ENCODE data around the gene CCNE1. TPM values are rescaled to one million over a fixed set of nuclear protein-coding genes. Genes with fewer than 3 reads are reported as not detected.

The CCNE1 gene
- total RNA-seq, 1 experiment from 2014 or later, result 40.2 TPM

DNA sequence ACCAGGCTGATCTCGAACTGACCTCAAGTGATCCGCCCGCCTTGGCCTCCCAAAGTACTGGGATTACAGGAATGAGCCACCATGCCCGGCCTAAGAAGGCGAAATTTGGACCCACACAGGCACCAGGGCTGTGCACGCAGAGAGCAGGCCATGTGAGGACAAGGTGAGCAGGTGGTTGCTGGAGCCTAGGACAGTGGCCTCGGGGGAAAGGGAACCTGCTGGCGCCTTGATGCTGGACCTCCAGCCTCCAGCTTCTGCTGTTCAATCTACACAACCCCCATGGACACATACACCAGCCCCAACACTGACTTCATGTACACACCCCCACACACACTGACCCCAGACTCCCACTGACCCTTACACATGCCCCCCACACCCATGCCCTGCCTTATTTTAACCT is 41.8 kb upstream of the CCNE1 start:
- H3K9me3 ChIP-seq (ENCODE audit: control insufficient read depth, low read depth, low read length), result no peaks in the 10 kb centered on the region
- H3K36me3 Mint-ChIP-seq (ENCODE audit: insufficient read depth in 1 of 3, low read depth in 3 of 3), result no peaks in the 10 kb centered on the region
- no peak overlapping the region for H3T11ph ChIP-seq (ENCODE audit: low read length)
- H3K23ac ChIP-seq (ENCODE audit: insufficient read length, low read depth, low read length), result no peak overlapping the region
- H2BK120ac ChIP-seq (ENCODE audit: low read depth, low read length, poor library complexity, severe bottlenecking), result no peak overlapping the region
- H3K79me2 ChIP-seq (ENCODE audit: insufficient read depth, low read length), result no peaks in the 10 kb centered on the region
- H2AK5ac ChIP-seq (ENCODE audit: insufficient read length, low read length), result no peak overlapping the region
- peaks cover 5 to 9% of the 10 kb centered on the region in 2 experiments for H3K4me1 Mint-ChIP-seq
- H4K20me1 ChIP-seq (ENCODE audit: control insufficient read depth, insufficient read depth, insufficient read length), result no peaks in the 10 kb centered on the region
- no peak overlapping the region for H4K5ac ChIP-seq (ENCODE audit: insufficient read length, low read depth, low read length)
- no peak overlapping the region; a peak in 1 of 7 replicates for H3K27ac Mint-ChIP-seq
- TF ChIP-seq, protein P1, sequence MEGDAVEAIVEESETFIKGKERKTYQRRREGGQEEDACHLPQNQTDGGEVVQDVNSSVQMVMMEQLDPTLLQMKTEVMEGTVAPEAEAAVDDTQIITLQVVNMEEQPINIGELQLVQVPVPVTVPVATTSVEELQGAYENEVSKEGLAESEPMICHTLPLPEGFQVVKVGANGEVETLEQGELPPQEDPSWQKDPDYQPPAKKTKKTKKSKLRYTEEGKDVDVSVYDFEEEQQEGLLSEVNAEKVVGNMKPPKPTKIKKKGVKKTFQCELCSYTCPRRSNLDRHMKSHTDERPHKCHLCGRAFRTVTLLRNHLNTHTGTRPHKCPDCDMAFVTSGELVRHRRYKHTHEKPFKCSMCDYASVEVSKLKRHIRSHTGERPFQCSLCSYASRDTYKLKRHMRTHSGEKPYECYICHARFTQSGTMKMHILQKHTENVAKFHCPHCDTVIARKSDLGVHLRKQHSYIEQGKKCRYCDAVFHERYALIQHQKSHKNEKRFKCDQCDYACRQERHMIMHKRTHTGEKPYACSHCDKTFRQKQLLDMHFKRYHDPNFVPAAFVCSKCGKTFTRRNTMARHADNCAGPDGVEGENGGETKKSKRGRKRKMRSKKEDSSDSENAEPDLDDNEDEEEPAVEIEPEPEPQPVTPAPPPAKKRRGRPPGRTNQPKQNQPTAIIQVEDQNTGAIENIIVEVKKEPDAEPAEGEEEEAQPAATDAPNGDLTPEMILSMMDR (conservative IDR thresholded peaks at IDR 0.05), result no peak
- no peak overlapping the region; the same call in 1 of the 2 replicates for H3K14ac ChIP-seq (ENCODE audit: insufficient read depth, low read length)
- H2BK20ac ChIP-seq (ENCODE audit: low read depth, low read length, poor library complexity, severe bottlenecking), result no peak overlapping the region
- no peak overlapping the region for H3K4me2 ChIP-seq (ENCODE audit: insufficient read depth, insufficient read length, low read length)
- H2AFZ ChIP-seq (ENCODE audit: low read length), result no peak overlapping the region
- no peak overlapping the region for H3K27ac ChIP-seq (ENCODE audit: insufficient read length, low read depth, low read length)
- no peak overlapping the region for H3K4ac ChIP-seq (ENCODE audit: low read depth, low read length)
- no peaks in the 10 kb centered on the region for H3K4me1 ChIP-seq (ENCODE audit: insufficient read depth, low read length)
- no peaks in the 10 kb centered on the region for H3K23me2 ChIP-seq (ENCODE audit: insufficient read length, low read depth, low read length, poor library complexity, severe bottlenecking)
- H2BK15ac ChIP-seq (ENCODE audit: low read depth, low read length), result no peak overlapping the region
- H4K91ac ChIP-seq (ENCODE audit: insufficient read length, low read depth, low read length), result no peak overlapping the region
- no peak overlapping the region for H3K56ac ChIP-seq (ENCODE audit: insufficient read length, low read depth, low read length)
- no peak overlapping the region for H2BK12ac ChIP-seq (ENCODE audit: insufficient read length, low read depth, low read length)
- no peak for DNase-seq
- WGBS (ENCODE audit: extremely low coverage, insufficient read length, low lambda C conversion rate), result no CpG with 5 or more reads among the region's 8 CpGs
- no peaks in the 10 kb centered on the region; a peak in 1 of 5 replicates for H3K9me3 Mint-ChIP-seq
- H3K27me3 ChIP-seq (ENCODE audit: insufficient read depth, low read length), result no peaks in the 10 kb centered on the region
- H3K27me3 Mint-ChIP-seq (ENCODE audit: low read depth), result peaks cover 3% of the 10 kb centered on the region; the same call in 1 of the 2 replicates
- H3K79me1 ChIP-seq (ENCODE audit: insufficient read depth, low read depth, low read length, poor library complexity, severe bottlenecking), result no peaks in the 10 kb centered on the region
- H3K9ac ChIP-seq (ENCODE audit: extremely low read depth, insufficient read length, low read length), result no peak overlapping the region
- no peak overlapping the region for H4K8ac ChIP-seq (replicated peaks; ENCODE audit: insufficient read length, low read depth, low read length)
- H2BK5ac ChIP-seq (ENCODE audit: insufficient read length, low read length), result no peak overlapping the region
- no peak overlapping the region for H3K18ac ChIP-seq (ENCODE audit: insufficient read length, low read depth, low read length)
- H3K4me3 Mint-ChIP-seq, result no peak overlapping the region

All from H9 (cell line).